BJ (cell line): ENCODE data around the gene PROK1. TPM values are rescaled to one million over a fixed set of nuclear protein-coding genes. Genes with fewer than 3 reads are reported as not detected.

Experiments used
- CTCF ChIA-PET: fragments of 350-600 bp; formaldehyde crosslinking; extraction: SDS; loops from one replicate; lab custom pipeline; 2021; ENCODE audit warnings: antibody characterized with exemption, inconsistent platforms; lab: Yijun Ruan, JAX
- POLR2A ChIA-PET: fragments of 300-600 bp; sonication (Branson Sonifier 250); formaldehyde crosslinking; extraction: SDS; loops from one replicate; lab custom pipeline; 2021; ENCODE audit warnings: antibody characterized with exemption; lab: Charles Lee
- DNase-seq: peaks from one replicate; pipeline ENCODE4 v3.0.0-alpha.2; 2011; ENCODE audit warnings: low read depth
- H3K27me3 ChIP-seq: 2 replicates; pipeline ENCODE4 v1.6.0; 2011; ENCODE audit warnings: low read length; ENCODE audit not compliant: control insufficient read depth, insufficient read depth
- H3K36me3 ChIP-seq: 2 replicates; pipeline ENCODE4 v1.5.1; 2011; ENCODE audit warnings: low read length; ENCODE audit not compliant: control insufficient read depth, insufficient read depth
- H3K4me3 ChIP-seq: 2 replicates; pipeline ENCODE4 v1.5.1; 2011; ENCODE audit warnings: low read depth, mild to moderate bottlenecking, control low read depth, low read length
- CTCF ChIP-seq: IDR thresholded peaks from 2 replicates; pipeline ENCODE4 v1.5.1; 2011; ENCODE audit warnings: low read depth, mild to moderate bottlenecking, control low read depth, inconsistent platforms, low read length, moderate library complexity; ENCODE audit not compliant: insufficient read depth
- polyA plus RNA-seq: library from polyadenylated mRNA; depleted of rRNA; stranded (reverse); fragments of >200 nt; gene quantifications from 2 replicates; pipeline ENCODE4 v1.2.3, GENCODE V29; 2011

Gene PROK1
- polyA plus RNA-seq, 1 experiment, result not detected

- H3K27me3 ChIP-seq, result peaks cover 17% of the 10 kb centered on the region
- H3K36me3 ChIP-seq, result no peaks in the 10 kb centered on the region
- CTCF ChIA-PET, result interaction anchor here (1.3 to 2.7 kb wide), 2 partner anchors 32 to 237 kb away, joined by 4 to 5 read pairs; no protein-coding TSS in a partner anchor
- no peak overlapping the region for H3K4me3 ChIP-seq
- DNase-seq, result no peak
- TF ChIP-seq CTCF, result no peak
- POLR2A ChIA-PET, result no interaction called here
Observed at GRCh38 chr1:110444561-110444960, 6.4 kb upstream of the PROK1 start.

GRCh38 chr1:110449661-110450651 lies 993 bp upstream of the PROK1 start:
- DNase-seq, result no peak
- POLR2A ChIA-PET, result no interaction called here
- Histone ChIP-seq H3K36me3 (no peaks in the 10 kb centered on the region), H3K4me3 (no peak overlapping the region), H3K27me3 (peaks cover 40% of the 10 kb centered on the region)
- TF ChIP-seq CTCF, result no peak
- CTCF ChIA-PET, result interaction anchor here (1.3 to 19.5 kb wide), 4 partner anchors 11 to 243 kb away, joined by 5 to 331 read pairs (median 60); partner anchors contain the start of gene KCNC4

- CTCF ChIA-PET, result interaction anchor here (0.6 to 19.5 kb wide), 8 partner anchors 8 to 246 kb away, joined by 3 to 331 read pairs (median 9); partner anchors contain the start of gene KCNC4
- TF ChIP-seq CTCF, result no peak
- POLR2A ChIA-PET, result no interaction called here
- Histone ChIP-seq H3K4me3 (no peak overlapping the region), H3K27me3 (peaks cover 37% of the 10 kb centered on the region), H3K36me3 (no peaks in the 10 kb centered on the region)
- DNase-seq, result no peak
Observed at GRCh38 chr1:110452330-110452729, 1.4 kb downstream of the PROK1 start.

- H3K4me3 ChIP-seq, result no peak overlapping the region
- DNase-seq, result no peak
- POLR2A ChIA-PET, result no interaction called here
- H3K27me3 ChIP-seq, result peaks cover 27% of the 10 kb centered on the region
- CTCF ChIA-PET, result interaction anchor here (1.1 to 19.5 kb wide), 8 partner anchors 10 to 247 kb away, joined by 3 to 331 read pairs (median 6); partner anchors contain the start of gene KCNC4
- no peaks in the 10 kb centered on the region for H3K36me3 ChIP-seq
- TF ChIP-seq CTCF, result no peak
Observed at GRCh38 chr1:110453829-110454228, 2.9 kb downstream of the PROK1 start.

GRCh38 chr1:110454328-110454727 lies 3.4 kb downstream of the PROK1 start:
- Histone ChIP-seq H3K27me3 (peaks cover 25% of the 10 kb centered on the region), H3K4me3 (no peak overlapping the region), H3K36me3 (no peaks in the 10 kb centered on the region)
- TF ChIP-seq CTCF, result no peak
- CTCF ChIA-PET, result interaction anchor here (1.0 to 19.5 kb wide), 10 partner anchors 10 to 248 kb away, joined by 3 to 331 read pairs (median 6); partner anchors contain the start of gene KCNC4
- POLR2A ChIA-PET, result no interaction called here
- no peak for DNase-seq
